GM19023 (cell line): Measurements from ENCODE around the gene SURF4.

ENCODE experiments used
- ATAC-seq: cut with Tn5 transposase; IDR thresholded peaks from one replicate; pipeline ENCODE4 v1.9.1; 2021; ENCODE audit warnings: mild to moderate bottlenecking, moderate library complexity; ENCODE audit not compliant: unreplicated experiment

The SURF4 gene

GRCh38 chr9:133375116-133375723, 640 bp downstream of the SURF4 start:
- ATAC-seq: peak; percentile 7

- ATAC-seq: no peak
Observed at GRCh38 chr9:133374612-133375115, 1.2 kb downstream of the SURF4 start.

- ATAC-seq: no peak
Observed at GRCh38 chr9:133372144-133372543, 3.7 kb downstream of the SURF4 start.

- ATAC-seq: no peak
Observed at GRCh38 chr9:133371261-133371711, 4.6 kb downstream of the SURF4 start.

GRCh38 chr9:133370685-133371084, 5.2 kb downstream of the SURF4 start:
- ATAC-seq: no peak

GRCh38 chr9:133369933-133370332, 5.9 kb downstream of the SURF4 start:
- no peak for ATAC-seq

- ATAC-seq: no peak
Observed at GRCh38 chr9:133369422-133369821, 6.4 kb downstream of the SURF4 start.

- ATAC-seq: no peak
Observed at GRCh38 chr9:133368249-133368881, 7.5 kb downstream of the SURF4 start.

GRCh38 chr9:133367778-133368177, 8.1 kb downstream of the SURF4 start:
- ATAC-seq: no peak

- ATAC-seq: no peak
Observed at GRCh38 chr9:133367221-133367620, 8.6 kb downstream of the SURF4 start.

- ATAC-seq: no peak
Observed at GRCh38 chr9:133366435-133366834, 9.4 kb downstream of the SURF4 start.

GRCh38 chr9:133362359-133363044, 13.4 kb downstream of the SURF4 start:
- no peak for ATAC-seq

- ATAC-seq: no peak
Observed at GRCh38 chr9:133361507-133362092, 14.3 kb downstream of the SURF4 start.

GRCh38 chr9:133360400-133361393, 15.2 kb downstream of the SURF4 start:
- no peak for ATAC-seq

GRCh38 chr9:133359399-133360175, 16.3 kb downstream of the SURF4 start:
- ATAC-seq: no peak

GRCh38 chr9:133357656-133358055, 18.2 kb downstream of the SURF4 start:
- no peak for ATAC-seq

GRCh38 chr9:133356391-133357091, 19.3 kb downstream of the SURF4 start, which contains the start of the genes SURF1 and SURF2:
TSS of gene SURF1 (minus strand) at chr9:133356487. CDS start at chr9:133356453, 34 bp downstream.
TSS of gene SURF2 (plus strand) at chr9:133356550. CDS start at chr9:133356593, 43 bp downstream.
- ATAC-seq: peak; percentile 62

GRCh38 chr9:133355881-133356357, 19.9 kb downstream of the SURF4 start:
- peak; percentile 13 for ATAC-seq

GRCh38 chr9:133354766-133355165, 21.1 kb downstream of the SURF4 start:
- no peak for ATAC-seq
